ENCODE data around the gene TBC1D32.

GRCh38 chr6:121376411-121376810 is 42.1 kb upstream of the TBC1D32 start:
- TF ChIP-seq CTCF (IDR thresholded peaks at IDR 0.05) (no peak), POLR2A (IDR thresholded peaks at IDR 0.05) (no peak)
